PC-3 (cell line): ENCODE results near the gene GRIA1. TPM values are rescaled to one million over a fixed set of nuclear protein-coding genes. Genes with fewer than 3 reads are reported as not detected.

Source experiments
- ATAC-seq: fragments of 200-7000 bp; cut with Tn5 transposase; 2 replicates; pipeline ENCODE4 v1.9.1; 2020; ENCODE audit warnings: mild to moderate bottlenecking, moderate library complexity
- BruUV-seq: library from RNA; stranded (reverse); fragments of 400-500 nt; replicated peaks from 2 replicates; lab custom pipeline; 2021; lab: Mats Ljungman, UMichigan
- CTCF ChIA-PET: fragments of 300-600 bp; sonication (Branson Sonifier 250); formaldehyde crosslinking; loops from one replicate; lab custom pipeline; 2022; ENCODE audit warnings: antibody characterized with exemption; lab: Charles Lee
- POLR2A ChIA-PET: fragments of 300-600 bp; sonication (Branson Sonifier 250); formaldehyde crosslinking; loops from one replicate; lab custom pipeline; 2022; ENCODE audit warnings: antibody characterized with exemption; ENCODE audit not compliant: unreplicated experiment; lab: Charles Lee
- DNase-seq: peaks from one replicate; pipeline ENCODE4 v3.0.0-alpha.2; 2015
- H2AFZ ChIP-seq: fragments of 300-600 bp; sonication (generic); 2 replicates; pipeline ENCODE4 v1.6.0; 2016; ENCODE audit warnings: antibody characterized with exemption, low read length
- H3F3A ChIP-seq: fragments of 300-600 bp; sonication (generic); one replicate; pipeline ENCODE4 v1.6.0; 2017; ENCODE audit warnings: antibody characterized with exemption, low read length, control low read depth, mild to moderate bottlenecking; ENCODE audit not compliant: unreplicated experiment
- H3K27ac ChIP-seq: fragments of 300-600 bp; sonication (generic); 2 replicates; pipeline ENCODE4 v1.5.1; 2016; ENCODE audit warnings: mild to moderate bottlenecking, low read length
- H3K27me3 ChIP-seq: fragments of 300-600 bp; sonication (generic); 2 replicates; pipeline ENCODE4 v1.6.1; 2016; ENCODE audit warnings: low read length, mixed read lengths
- H3K36me3 ChIP-seq: fragments of 300-600 bp; sonication (generic); 2 replicates; pipeline ENCODE4 v1.6.1; 2016; ENCODE audit warnings: low read depth, mixed run types, low read length, mixed read lengths
- H3K4me1 ChIP-seq: fragments of 300-600 bp; sonication (generic); 2 replicates; pipeline ENCODE4 v1.5.1; 2016; ENCODE audit warnings: low read length; ENCODE audit not compliant: insufficient read depth
- H3K4me2 ChIP-seq: fragments of 300-600 bp; sonication (generic); 2 replicates; pipeline ENCODE4 v1.6.0; 2016; ENCODE audit warnings: low read length
- H3K4me3 ChIP-seq: fragments of 300-600 bp; sonication (generic); 2 replicates; pipeline ENCODE4 v1.5.1; 2016; ENCODE audit warnings: mild to moderate bottlenecking, low read length, mixed read lengths
- H3K79me2 ChIP-seq: fragments of 300-600 bp; sonication (generic); 2 replicates; pipeline ENCODE4 v1.6.1; 2017; ENCODE audit warnings: low read length, mixed read lengths
- H3K9ac ChIP-seq: fragments of 300-600 bp; sonication (generic); 2 replicates; pipeline ENCODE4 v1.6.0; 2016; ENCODE audit warnings: mild to moderate bottlenecking, low read length
- H3K9me2 ChIP-seq: fragments of 300-600 bp; sonication (generic); replicated peaks from 2 replicates; pipeline ENCODE4 v1.6.1; 2016; ENCODE audit warnings: mixed run types, low read length, mixed read lengths
- H3K9me3 ChIP-seq: fragments of 300-600 bp; sonication (generic); 2 replicates; pipeline ENCODE4 v1.6.1; 2016; ENCODE audit warnings: low read length, mixed read lengths
- H4K20me1 ChIP-seq: fragments of 300-600 bp; sonication (generic); 2 replicates; pipeline ENCODE4 v1.6.1; 2016; ENCODE audit warnings: low read length, mixed read lengths
- EZH2 ChIP-seq: fragments of 300-600 bp; sonication (generic); IDR thresholded peaks from one replicate; pipeline ENCODE4 v1.6.1; 2017; ENCODE audit warnings: antibody characterized with exemption, mild to moderate bottlenecking, low read length; ENCODE audit not compliant: unreplicated experiment
- EZH2phosphoT487 ChIP-seq: fragments of 300-600 bp; sonication (generic); IDR thresholded peaks from 2 replicates; pipeline ENCODE4 v1.6.1; 2018; ENCODE audit warnings: mild to moderate bottlenecking, antibody characterized with exemption, low read length, borderline replicate concordance
- intact Hi-C: fragments of 100-400 bp; cut with micrococcal nuclease; formaldehyde crosslinking; loops from 2 replicates; pipeline ENCODE4 v1.9.0; 2023
- total RNA-seq: library from RNA; depleted of rRNA; stranded (reverse); fragments of >200 nt; gene quantifications from 2 replicates; pipeline ENCODE4 v1.2.3, GENCODE V29; 2014
- TF ChIP-seq, protein P1 (sequence below): fragments of 300-600 bp; sonication (generic); conservative IDR thresholded peaks from 2 replicates; pipeline ENCODE4 v1.5.1; 2017; ENCODE audit warnings: antibody characterized with exemption, low read depth, mild to moderate bottlenecking, low read length

Gene GRIA1
- total RNA-seq, 1 experiment from 2014 or later: not detected

GRCh38 chr5:153626836-153627235, 136.4 kb downstream of the GRIA1 start:
- Histone ChIP-seq H3K36me3 (no peaks in the 10 kb centered on the region), H3K4me2 (no peak overlapping the region), H3K4me3 (no peak overlapping the region), H3F3A (no peaks in the 10 kb centered on the region), H3K9me2 (no peaks in the 10 kb centered on the region), H2AFZ (no peak overlapping the region), H3K9me3 (no peaks in the 10 kb centered on the region), H3K9ac (no peak overlapping the region), H3K27me3 (no peaks in the 10 kb centered on the region), H3K79me2 (no peaks in the 10 kb centered on the region), H4K20me1 (no peaks in the 10 kb centered on the region), H3K4me1 (peaks cover 7% of the 10 kb centered on the region; the same call in 1 of the 2 replicates), H3K27ac (no peak overlapping the region)
- TF ChIP-seq EZH2phosphoT487 (no peak), EZH2 (no peak)
- TF ChIP-seq, protein P1, sequence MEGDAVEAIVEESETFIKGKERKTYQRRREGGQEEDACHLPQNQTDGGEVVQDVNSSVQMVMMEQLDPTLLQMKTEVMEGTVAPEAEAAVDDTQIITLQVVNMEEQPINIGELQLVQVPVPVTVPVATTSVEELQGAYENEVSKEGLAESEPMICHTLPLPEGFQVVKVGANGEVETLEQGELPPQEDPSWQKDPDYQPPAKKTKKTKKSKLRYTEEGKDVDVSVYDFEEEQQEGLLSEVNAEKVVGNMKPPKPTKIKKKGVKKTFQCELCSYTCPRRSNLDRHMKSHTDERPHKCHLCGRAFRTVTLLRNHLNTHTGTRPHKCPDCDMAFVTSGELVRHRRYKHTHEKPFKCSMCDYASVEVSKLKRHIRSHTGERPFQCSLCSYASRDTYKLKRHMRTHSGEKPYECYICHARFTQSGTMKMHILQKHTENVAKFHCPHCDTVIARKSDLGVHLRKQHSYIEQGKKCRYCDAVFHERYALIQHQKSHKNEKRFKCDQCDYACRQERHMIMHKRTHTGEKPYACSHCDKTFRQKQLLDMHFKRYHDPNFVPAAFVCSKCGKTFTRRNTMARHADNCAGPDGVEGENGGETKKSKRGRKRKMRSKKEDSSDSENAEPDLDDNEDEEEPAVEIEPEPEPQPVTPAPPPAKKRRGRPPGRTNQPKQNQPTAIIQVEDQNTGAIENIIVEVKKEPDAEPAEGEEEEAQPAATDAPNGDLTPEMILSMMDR: no peak
- POLR2A ChIA-PET: no interaction called here
- DNase-seq (no peak), ATAC-seq (no peak)
- intact Hi-C loops: no loop called here
- no TSS peak for BruUV-seq
- CTCF ChIA-PET: no interaction called here

GRCh38 chr5:153629027-153629895, 138.8 kb downstream of the GRIA1 start:
- Histone ChIP-seq H3K4me1 (peaks cover 7% of the 10 kb centered on the region; the same call in 1 of the 2 replicates), H3K79me2 (no peaks in the 10 kb centered on the region), H3F3A (no peaks in the 10 kb centered on the region), H3K9me3 (no peaks in the 10 kb centered on the region), H3K4me2 (no peak overlapping the region), H2AFZ (peak overlapping the region; percentile 13; the same call in 1 of the 2 replicates), H3K9me2 (no peaks in the 10 kb centered on the region), H3K27me3 (no peaks in the 10 kb centered on the region), H3K36me3 (no peaks in the 10 kb centered on the region), H3K4me3 (no peak overlapping the region), H3K27ac (no peak overlapping the region), H4K20me1 (no peaks in the 10 kb centered on the region), H3K9ac (no peak overlapping the region)
- no TSS peak for BruUV-seq
- ATAC-seq: peak; percentile 67
- POLR2A ChIA-PET: no interaction called here
- peak; percentile 74 for DNase-seq
- TF ChIP-seq EZH2phosphoT487 (no peak), EZH2 (no peak)
- TF ChIP-seq, protein P1: 0 out of 2 replicates have a peak, but pooled peaks have one; percentile 25
- CTCF ChIA-PET: no interaction called here
- intact Hi-C loops: no loop called here

DNA sequence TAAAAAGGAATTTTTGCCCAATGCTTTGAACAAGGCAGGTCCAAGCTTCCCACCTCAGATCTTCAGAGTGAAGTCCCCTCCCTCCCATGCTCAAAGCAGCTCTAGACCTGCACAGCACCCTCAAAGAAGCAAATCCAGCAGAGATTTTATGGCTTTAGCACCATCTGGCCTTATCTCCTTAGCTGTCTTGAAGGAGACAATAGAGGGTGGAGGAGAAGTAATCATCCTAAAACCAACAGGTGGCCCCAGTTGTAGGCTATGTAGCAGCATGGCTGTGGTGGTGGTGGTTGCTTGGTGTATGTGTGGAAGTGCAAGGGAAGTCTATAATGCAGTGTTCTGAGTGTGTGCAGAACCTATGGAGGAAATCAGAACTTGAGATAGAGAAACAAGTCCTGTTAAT, 140.1 kb downstream of the GRIA1 start:
- TF ChIP-seq EZH2: no peak
- no peak for TF ChIP-seq EZH2phosphoT487
- TF ChIP-seq, protein P1: no peak
- H3K4me2 ChIP-seq: no peak overlapping the region
- H3K4me1 ChIP-seq: peaks cover 7% of the 10 kb centered on the region; the same call in 1 of the 2 replicates
- no peak overlapping the region for H3K27ac ChIP-seq
- POLR2A ChIA-PET: no interaction called here
- intact Hi-C loops: no loop called here
- no peaks in the 10 kb centered on the region for H3K79me2 ChIP-seq
- H3K9ac ChIP-seq: no peak overlapping the region
- H3K36me3 ChIP-seq: no peaks in the 10 kb centered on the region
- CTCF ChIA-PET: no interaction called here
- H3F3A ChIP-seq: no peaks in the 10 kb centered on the region
- no peaks in the 10 kb centered on the region for H3K27me3 ChIP-seq
- ATAC-seq (no peak), DNase-seq (no peak)
- H3K9me3 ChIP-seq: no peaks in the 10 kb centered on the region
- H3K4me3 ChIP-seq: no peak overlapping the region
- H2AFZ ChIP-seq: no peak overlapping the region
- H3K9me2 ChIP-seq: no peaks in the 10 kb centered on the region
- H4K20me1 ChIP-seq: no peaks in the 10 kb centered on the region
- no TSS peak for BruUV-seq
